Measurements from ENCODE around the gene POLR1H. TPM values are rescaled to one million over a fixed set of nuclear protein-coding genes. Genes with fewer than 3 reads are reported as not detected.

The POLR1H gene
- polyA plus RNA-seq, 1 donor, result 42.0 TPM

GRCh38 chr6:30092852-30093543 is 31.9 kb downstream of the POLR1H start:
- DNase-seq, result no peak

DNA sequence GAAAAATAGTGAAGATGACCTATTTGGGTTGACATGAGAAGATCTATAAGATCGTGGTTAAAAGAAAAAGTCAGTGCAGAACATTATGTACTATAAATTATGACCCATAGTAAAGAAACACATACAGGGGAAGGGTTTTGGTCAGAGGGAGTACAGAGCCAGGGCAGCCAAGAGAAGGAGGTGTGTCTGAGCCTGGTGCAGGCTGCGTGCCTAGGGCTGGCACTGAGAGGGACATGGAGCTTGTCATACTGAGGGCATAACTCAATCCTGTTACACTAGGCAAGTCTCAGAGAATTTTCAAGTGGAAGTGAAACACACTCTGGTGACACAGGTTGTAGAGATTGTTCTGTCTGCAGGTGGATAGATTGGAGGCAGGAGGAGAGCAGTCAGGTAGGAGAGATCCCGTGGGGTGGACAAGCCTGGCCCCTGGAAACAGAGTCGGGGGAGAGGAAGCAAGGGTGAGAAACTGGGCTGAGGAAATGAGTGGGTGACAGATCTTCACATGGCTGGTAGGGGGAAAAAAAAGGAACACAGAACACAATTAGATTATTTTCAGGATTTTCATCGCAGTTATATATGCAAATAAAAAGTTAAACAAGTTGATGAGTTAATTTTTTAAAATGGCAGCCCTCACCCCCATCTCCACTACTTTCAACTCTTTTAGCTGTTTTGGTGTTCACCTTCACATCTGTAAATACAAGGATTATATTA is 33.0 kb downstream of the POLR1H start:
- no peak for DNase-seq

GRCh38 chr6:30096829-30097228 is 35.8 kb downstream of the POLR1H start:
- DNase-seq, result no peak

GRCh38 chr6:30097902-30098768 is 37.1 kb downstream of the POLR1H start:
- DNase-seq, result no peak

- DNase-seq, result no peak
These were observed 39.1 kb downstream of the POLR1H start for GRCh38 chr6:30100154-30100553.

- peak; percentile 15 for DNase-seq
These were observed 39.7 kb downstream of the POLR1H start for GRCh38 chr6:30100585-30101443.

- peak; percentile 82 for DNase-seq
These were observed 40.7 kb downstream of the POLR1H start for GRCh38 chr6:30101444-30102413.

DNA sequence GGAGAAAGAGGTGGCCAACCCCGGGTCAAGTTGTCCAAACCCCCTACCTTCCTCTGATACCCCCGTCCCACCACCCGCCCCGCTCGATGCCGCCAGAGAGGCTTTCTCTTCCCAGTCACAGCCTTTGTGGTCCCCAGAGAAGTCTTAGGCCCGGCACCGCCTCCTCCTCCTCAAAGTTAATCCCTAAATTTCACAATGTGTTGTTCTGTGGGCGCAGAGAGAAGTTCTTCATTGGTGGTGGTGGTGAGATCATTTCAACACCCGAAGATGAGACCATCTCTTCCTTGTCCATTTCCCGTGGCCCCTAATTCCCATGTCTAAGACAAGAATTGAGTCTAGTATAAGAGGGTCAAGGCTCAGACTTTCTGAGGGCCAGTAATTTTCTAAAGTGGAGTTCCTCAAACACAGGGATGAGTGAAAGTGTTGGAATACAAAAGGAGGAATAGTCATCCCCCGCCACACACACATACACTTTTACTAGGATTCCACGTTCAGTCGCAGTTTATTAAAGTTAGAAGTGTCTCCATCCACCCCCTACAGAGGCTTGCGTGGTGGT is 41.4 kb downstream of the POLR1H start:
- DNase-seq, result no peak

DNA sequence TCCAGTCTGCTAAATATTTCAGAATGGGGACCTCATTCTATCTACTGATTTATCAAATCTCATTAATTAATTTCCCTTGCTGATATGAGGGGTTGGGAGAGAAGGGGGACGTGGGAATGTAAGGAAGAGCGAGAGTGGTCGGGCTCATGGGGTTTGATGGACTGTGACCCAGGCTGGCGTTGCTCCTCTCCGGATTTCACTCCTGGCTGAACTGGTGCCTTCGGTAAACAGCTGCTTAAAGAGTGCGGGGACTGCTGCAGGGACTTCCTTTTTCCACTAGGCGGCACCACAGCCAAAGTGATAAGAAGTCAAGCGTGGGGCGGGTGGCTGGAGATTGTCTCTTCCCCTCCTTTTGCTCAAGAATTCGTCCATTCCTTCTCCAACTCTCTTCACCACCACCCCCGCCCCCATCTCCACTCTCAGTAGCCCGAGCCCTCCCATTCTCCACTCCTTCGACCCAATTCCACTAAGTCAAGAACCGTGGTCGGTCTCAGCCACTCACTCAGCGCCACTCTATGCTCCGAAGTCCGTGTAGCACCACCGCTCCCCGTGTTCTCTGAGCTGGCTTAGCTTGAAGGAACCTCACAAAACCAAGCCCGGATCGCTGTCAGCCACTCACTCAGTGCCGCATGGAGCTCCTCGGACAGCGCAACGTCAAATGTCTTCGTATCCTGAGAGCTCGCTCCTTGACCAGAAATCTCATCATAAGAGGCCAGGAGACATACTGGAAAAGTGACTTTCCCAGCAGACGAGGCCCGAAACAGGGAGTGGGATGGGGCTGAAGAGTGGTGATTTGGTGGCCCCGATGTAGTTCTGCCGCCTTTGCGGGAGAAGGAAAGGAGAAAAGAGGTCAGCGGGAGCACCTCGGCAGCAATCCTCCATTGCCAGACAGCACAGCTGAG is 42.2 kb downstream of the POLR1H start:
- peak; percentile 92 for DNase-seq

DNA sequence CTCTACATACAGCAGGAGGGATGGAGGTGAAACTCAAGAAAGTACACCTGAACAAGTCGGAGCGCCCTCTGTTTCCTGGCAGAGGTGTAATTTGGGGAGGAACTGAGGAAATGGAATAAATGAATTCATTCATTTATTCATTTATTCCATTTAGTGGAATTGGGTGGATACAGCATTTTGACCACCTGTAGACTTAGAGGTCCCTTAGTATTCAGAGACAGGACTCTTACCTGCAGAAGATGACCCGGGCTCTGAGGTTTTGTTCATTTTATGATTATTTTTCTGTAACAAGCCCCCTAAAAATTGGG is 42.8 kb downstream of the POLR1H start:
- no peak for DNase-seq

GRCh38 chr6:30104661-30105060 is 43.6 kb downstream of the POLR1H start:
- DNase-seq, result no peak

GRCh38 chr6:30111266-30111856 is 50.3 kb downstream of the POLR1H start:
- DNase-seq, result no peak

DNA sequence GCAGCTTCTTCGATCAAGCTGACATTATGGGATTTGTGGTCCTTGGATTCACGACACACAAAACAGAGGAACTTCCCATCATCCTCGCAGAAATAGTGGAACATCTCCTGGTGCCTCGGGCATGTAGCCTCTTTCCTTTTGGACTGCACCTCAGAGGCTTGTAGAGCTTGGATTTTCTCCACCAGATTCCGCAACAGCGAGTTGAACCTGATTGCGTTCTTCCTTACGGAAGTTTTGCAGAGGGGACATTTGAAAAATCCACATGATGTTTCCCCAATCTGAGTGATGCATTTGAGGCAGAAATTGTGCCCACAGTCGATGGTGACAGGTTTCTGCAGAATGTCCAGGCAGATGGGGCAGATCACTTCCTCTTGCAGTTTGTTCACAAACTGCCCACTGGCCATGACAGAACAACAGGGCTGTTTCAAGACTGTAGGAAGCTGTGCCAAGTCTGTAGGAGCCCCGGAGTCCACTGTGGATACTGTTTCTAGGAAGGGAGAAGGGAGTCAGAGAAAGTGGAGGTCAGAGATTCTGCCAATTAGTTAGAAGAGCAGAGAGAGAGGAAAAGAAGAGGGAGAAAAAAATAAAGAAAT is 51.4 kb downstream of the POLR1H start:
- no peak for DNase-seq

- DNase-seq, result no peak
These were observed 52.1 kb downstream of the POLR1H start, which contains the start of gene TRIM31 for GRCh38 chr6:30113003-30113759. TSS of gene TRIM31 (minus strand) at chr6:30113090. CDS start at chr6:30112805, 285 bp downstream.

DNA sequence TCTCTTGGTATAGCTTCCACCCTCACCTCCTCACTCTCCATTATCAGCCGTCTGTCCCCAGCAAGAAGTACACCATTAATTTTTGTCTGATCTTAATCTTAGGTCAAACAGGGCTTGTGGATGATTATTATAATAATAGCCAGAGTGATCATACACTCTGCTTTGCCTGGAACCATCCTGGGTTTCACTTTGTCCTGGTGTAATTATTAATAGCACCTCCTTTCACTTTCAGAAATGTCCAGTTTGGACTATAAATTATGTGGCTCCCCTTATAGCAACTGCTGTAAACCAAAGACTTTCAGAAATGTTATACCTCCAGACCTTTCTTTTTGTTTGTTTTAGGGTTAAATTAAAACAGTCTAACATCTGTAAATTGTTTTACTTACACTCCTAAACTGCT is 52.8 kb downstream of the POLR1H start:
- DNase-seq, result no peak
